GM18526 (cell line): ENCODE data around the gene SLC12A6.
A peak's percentile ranks its signal among the peaks of the same experiment; 100 is the strongest.

Source experiments
- POLR2A ChIP-seq: IDR thresholded peaks from 3 replicates; pipeline ENCODE4 v1.6.1; 2011; ENCODE audit not compliant: insufficient read length; ENCODE audit errors: extremely low read depth

SLC12A6 gene

GRCh38 chr15:34246276-34246976 lies 91.2 kb downstream of the SLC12A6 start:
- TF ChIP-seq POLR2A = no peak

GRCh38 chr15:34243226-34243625 lies 94.4 kb downstream of the SLC12A6 start:
- no peak for TF ChIP-seq POLR2A

GRCh38 chr15:34242331-34242710 lies 95.3 kb downstream of the SLC12A6 start:
- no peak for TF ChIP-seq POLR2A

- no peak for TF ChIP-seq POLR2A
These were observed 95.9 kb downstream of the SLC12A6 start for GRCh38 chr15:34241376-34242330.

- no peak for TF ChIP-seq POLR2A
These were observed 97.0 kb downstream of the SLC12A6 start for GRCh38 chr15:34240537-34240936.

- TF ChIP-seq POLR2A = no peak
These were observed 98.3 kb downstream of the SLC12A6 start for GRCh38 chr15:34239151-34239808.

GRCh38 chr15:34233614-34234013 lies 104.0 kb downstream of the SLC12A6 start:
- no peak for TF ChIP-seq POLR2A

GRCh38 chr15:34223904-34224596 lies 113.5 kb downstream of the SLC12A6 start:
- no peak for TF ChIP-seq POLR2A

GRCh38 chr15:34217587-34218225 lies 119.9 kb downstream of the SLC12A6 start:
- TF ChIP-seq POLR2A = no peak

GRCh38 chr15:34216527-34217270 lies 120.9 kb downstream of the SLC12A6 start:
- TF ChIP-seq POLR2A = no peak

GRCh38 chr15:34214135-34214534 lies 123.4 kb downstream of the SLC12A6 start:
- TF ChIP-seq POLR2A = no peak

GRCh38 chr15:34213690-34214089 lies 123.9 kb downstream of the SLC12A6 start:
- no peak for TF ChIP-seq POLR2A

- peak; percentile 87 for TF ChIP-seq POLR2A
These were observed 127.9 kb downstream of the SLC12A6 start, which contains the start of gene KATNBL1 for GRCh38 chr15:34209421-34210282. Gene KATNBL1, minus strand, starts transcription at chr15:34210096. Its CDS starts 46,420 bp downstream, at chr15:34163676.
